GM12892 (cell line): ENCODE measurements around the gene EXOC6B.

Experiments used
- DNase-seq: peaks from one replicate; pipeline ENCODE4 v3.0.0; 2011; ENCODE audit not compliant: insufficient read length
- FAIRE-seq: peaks from 2 replicates; lab custom pipeline; 2011; peaks lifted over from hg19 to GRCh38; lab: Jason Lieb, UNC
- POLR2A ChIP-seq: IDR thresholded peaks from 2 replicates; pipeline ENCODE4 v1.6.1; 2011; ENCODE audit warnings: low read depth, low read length, control low read depth
- POLR2AphosphoS5 ChIP-seq: IDR thresholded peaks from 2 replicates; pipeline ENCODE4 v1.6.1; 2011; ENCODE audit warnings: low read depth, low read length, control low read depth
- TAF1 ChIP-seq: IDR thresholded peaks from 2 replicates; pipeline ENCODE4 v1.6.1; 2011; ENCODE audit warnings: low read depth, mild to moderate bottlenecking, control low read depth, low read length, borderline replicate concordance

EXOC6B gene

GRCh38 chr2:72689579-72690195 lies 136.1 kb downstream of the EXOC6B start:
- DNase-seq (no peak), FAIRE-seq (no peak)
- TF ChIP-seq POLR2A (no peak), POLR2AphosphoS5 (no peak), TAF1 (no peak)

GRCh38 chr2:72685638-72686213 lies 140.1 kb downstream of the EXOC6B start:
- FAIRE-seq (no peak), DNase-seq (no peak)
- TF ChIP-seq TAF1 (no peak), POLR2AphosphoS5 (no peak), POLR2A (no peak)

- TF ChIP-seq TAF1 (no peak), POLR2A (no peak), POLR2AphosphoS5 (no peak)
- FAIRE-seq (no peak), DNase-seq (no peak)
Measured at GRCh38 chr2:72682061-72682460, 143.8 kb downstream of the EXOC6B start.

- no peak for DNase-seq
- TF ChIP-seq TAF1 = no peak
- TF ChIP-seq POLR2AphosphoS5 = no peak
- TF ChIP-seq POLR2A = no peak
- FAIRE-seq = no peak
Measured at GRCh38 chr2:72681016-72681995, 144.5 kb downstream of the EXOC6B start.

- FAIRE-seq = peak; percentile 17
- DNase-seq = no peak
Measured at GRCh38 chr2:72678024-72678423, 147.8 kb downstream of the EXOC6B start.

GRCh38 chr2:72676341-72677025 lies 149.3 kb downstream of the EXOC6B start:
- DNase-seq = no peak
- FAIRE-seq = no peak
- TF ChIP-seq POLR2A (no peak), POLR2AphosphoS5 (no peak), TAF1 (no peak)

More at GRCh38 chr2:72678024-72678423, 147.8 kb downstream of the EXOC6B start:
- TF ChIP-seq TAF1 (no peak), POLR2A (no peak), POLR2AphosphoS5 (no peak)

GRCh38 chr2:72674982-72675915 lies 150.6 kb downstream of the EXOC6B start:
- TF ChIP-seq TAF1 (no peak), POLR2AphosphoS5 (no peak), POLR2A (no peak)
- DNase-seq (no peak), FAIRE-seq (no peak)

- DNase-seq (no peak), FAIRE-seq (no peak)
- TF ChIP-seq POLR2AphosphoS5 (no peak), TAF1 (no peak), POLR2A (no peak)
Measured at GRCh38 chr2:72673279-72673678, 152.6 kb downstream of the EXOC6B start.

- FAIRE-seq (no peak), DNase-seq (no peak)
- TF ChIP-seq POLR2A (no peak), TAF1 (no peak), POLR2AphosphoS5 (no peak)
Measured at GRCh38 chr2:72669121-72669520, 156.7 kb downstream of the EXOC6B start.

GRCh38 chr2:72668647-72669046 lies 157.2 kb downstream of the EXOC6B start:
- TF ChIP-seq POLR2AphosphoS5 (no peak), POLR2A (no peak), TAF1 (no peak)
- FAIRE-seq (no peak), DNase-seq (no peak)
